ENCODE measurements around the gene TACC3. TPM values are rescaled to one million over a fixed set of nuclear protein-coding genes. Genes with fewer than 3 reads are reported as not detected.
A peak's percentile ranks its signal among the peaks of the same experiment; 100 is the strongest.

Gene TACC3
- total RNA-seq, 1 donor from 2014 or later, result 91.4 TPM

DNA sequence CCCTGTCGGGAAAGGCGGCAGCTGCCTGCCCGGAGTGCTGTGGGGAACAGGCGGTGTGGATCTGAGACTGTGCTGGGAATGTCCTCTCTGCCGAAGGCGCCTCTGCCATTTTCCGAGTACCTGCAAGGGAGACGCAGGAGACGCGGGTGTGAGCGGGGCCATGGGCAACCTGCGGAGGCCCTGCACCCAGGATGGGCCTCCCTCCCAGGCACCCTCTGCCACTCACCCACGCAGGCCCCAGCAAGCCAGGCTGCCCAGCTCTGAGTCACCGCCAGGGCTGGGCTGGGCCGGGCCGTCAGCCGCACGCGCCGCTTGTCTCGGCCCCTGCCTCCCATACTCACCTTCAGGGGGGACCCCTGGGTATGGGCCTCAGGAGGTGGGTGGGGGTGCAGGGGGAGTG, 68.2 kb downstream of the TACC3 start:
- H3K27me3 Mint-ChIP-seq, result peaks cover 9% of the 10 kb centered on the region
- peaks cover 4% of the 10 kb centered on the region for H3K4me1 Mint-ChIP-seq (ENCODE audit: unreplicated experiment)
- TF ChIP-seq, protein P1, sequence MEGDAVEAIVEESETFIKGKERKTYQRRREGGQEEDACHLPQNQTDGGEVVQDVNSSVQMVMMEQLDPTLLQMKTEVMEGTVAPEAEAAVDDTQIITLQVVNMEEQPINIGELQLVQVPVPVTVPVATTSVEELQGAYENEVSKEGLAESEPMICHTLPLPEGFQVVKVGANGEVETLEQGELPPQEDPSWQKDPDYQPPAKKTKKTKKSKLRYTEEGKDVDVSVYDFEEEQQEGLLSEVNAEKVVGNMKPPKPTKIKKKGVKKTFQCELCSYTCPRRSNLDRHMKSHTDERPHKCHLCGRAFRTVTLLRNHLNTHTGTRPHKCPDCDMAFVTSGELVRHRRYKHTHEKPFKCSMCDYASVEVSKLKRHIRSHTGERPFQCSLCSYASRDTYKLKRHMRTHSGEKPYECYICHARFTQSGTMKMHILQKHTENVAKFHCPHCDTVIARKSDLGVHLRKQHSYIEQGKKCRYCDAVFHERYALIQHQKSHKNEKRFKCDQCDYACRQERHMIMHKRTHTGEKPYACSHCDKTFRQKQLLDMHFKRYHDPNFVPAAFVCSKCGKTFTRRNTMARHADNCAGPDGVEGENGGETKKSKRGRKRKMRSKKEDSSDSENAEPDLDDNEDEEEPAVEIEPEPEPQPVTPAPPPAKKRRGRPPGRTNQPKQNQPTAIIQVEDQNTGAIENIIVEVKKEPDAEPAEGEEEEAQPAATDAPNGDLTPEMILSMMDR (conservative IDR thresholded peaks at IDR 0.05), result no peak
- H3K4me3 Mint-ChIP-seq, result no peak overlapping the region
- DNase-seq (ENCODE audit: extremely low spot score, unreplicated experiment), result no peak
- H3K9me3 Mint-ChIP-seq, result no peaks in the 10 kb centered on the region
- no peaks in the 10 kb centered on the region for H3K36me3 Mint-ChIP-seq
- H3K27ac Mint-ChIP-seq, result no peak overlapping the region

DNA sequence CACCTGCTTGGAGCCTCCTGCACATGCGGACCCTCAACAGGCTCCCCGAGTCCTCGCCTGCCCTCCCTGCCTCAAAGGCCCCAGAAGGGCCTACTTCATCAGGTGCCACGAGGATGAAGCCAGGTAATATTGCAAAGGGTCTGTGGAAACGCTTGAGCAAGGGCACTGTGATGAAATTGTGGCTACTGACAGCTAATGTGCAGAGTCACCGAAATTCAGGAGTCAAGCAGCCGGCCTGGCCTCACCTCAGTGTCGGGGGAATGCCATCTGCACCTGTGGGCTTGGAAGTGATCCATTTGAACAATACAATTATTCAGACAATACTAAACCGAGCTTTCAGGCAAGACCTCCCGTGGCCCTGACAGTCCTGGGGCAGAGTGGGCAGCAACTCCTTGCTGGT, 68.7 kb downstream of the TACC3 start:
- no peaks in the 10 kb centered on the region for H3K36me3 Mint-ChIP-seq
- no peak for DNase-seq (ENCODE audit: extremely low spot score, unreplicated experiment)
- TF ChIP-seq, protein P1 (conservative IDR thresholded peaks at IDR 0.05), result no peak
- no peak overlapping the region for H3K4me3 Mint-ChIP-seq
- H3K27me3 Mint-ChIP-seq, result peaks cover 9% of the 10 kb centered on the region
- peaks cover 4% of the 10 kb centered on the region for H3K4me1 Mint-ChIP-seq (ENCODE audit: unreplicated experiment)
- peak overlapping the region; percentile 16 for H3K27ac Mint-ChIP-seq
- H3K9me3 Mint-ChIP-seq, result no peaks in the 10 kb centered on the region

DNA sequence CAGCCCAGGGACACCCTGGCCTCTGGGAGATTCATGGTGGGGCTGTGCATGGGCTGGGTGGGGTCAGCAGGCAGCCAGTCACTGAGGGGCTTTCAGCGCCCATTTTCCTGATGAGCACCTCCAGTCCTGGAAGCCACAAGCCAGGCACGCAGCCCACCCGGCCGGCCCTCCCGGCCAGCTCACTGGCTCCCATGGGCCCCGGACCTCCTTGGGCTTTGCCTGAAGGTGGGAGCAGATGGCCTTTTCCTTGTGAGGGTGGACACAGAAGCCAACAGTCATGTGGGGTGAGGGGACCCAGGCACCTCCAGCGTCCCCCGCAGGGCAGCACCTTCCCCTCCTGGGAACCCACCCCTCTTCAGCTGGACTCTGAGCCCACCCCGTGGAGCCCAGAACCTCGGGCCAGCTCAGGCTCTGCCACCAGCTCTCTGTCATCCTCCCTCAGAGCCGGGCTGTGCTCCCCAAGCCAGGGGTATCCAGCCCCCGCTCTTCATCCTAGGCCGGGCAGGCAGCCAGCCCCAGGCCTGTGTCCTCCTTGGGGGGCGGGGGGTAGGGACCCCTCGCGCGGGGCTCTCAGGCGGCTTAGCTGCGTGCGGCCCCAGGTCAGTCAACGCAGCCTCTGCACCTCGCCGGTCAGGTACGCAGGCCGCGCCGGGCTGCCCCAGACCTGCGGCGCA, 71.0 kb downstream of the TACC3 start:
- no peaks in the 10 kb centered on the region for H3K36me3 Mint-ChIP-seq
- peak overlapping the region; percentile 74 for H3K4me3 Mint-ChIP-seq
- no peak for DNase-seq (ENCODE audit: extremely low spot score, unreplicated experiment)
- H3K27me3 Mint-ChIP-seq, result peaks cover 9% of the 10 kb centered on the region
- H3K4me1 Mint-ChIP-seq (ENCODE audit: unreplicated experiment), result peaks cover 4% of the 10 kb centered on the region
- TF ChIP-seq, protein P1 (conservative IDR thresholded peaks at IDR 0.05), result no peak
- H3K27ac Mint-ChIP-seq, result peak overlapping the region; percentile 56
- no peaks in the 10 kb centered on the region for H3K9me3 Mint-ChIP-seq

DNA sequence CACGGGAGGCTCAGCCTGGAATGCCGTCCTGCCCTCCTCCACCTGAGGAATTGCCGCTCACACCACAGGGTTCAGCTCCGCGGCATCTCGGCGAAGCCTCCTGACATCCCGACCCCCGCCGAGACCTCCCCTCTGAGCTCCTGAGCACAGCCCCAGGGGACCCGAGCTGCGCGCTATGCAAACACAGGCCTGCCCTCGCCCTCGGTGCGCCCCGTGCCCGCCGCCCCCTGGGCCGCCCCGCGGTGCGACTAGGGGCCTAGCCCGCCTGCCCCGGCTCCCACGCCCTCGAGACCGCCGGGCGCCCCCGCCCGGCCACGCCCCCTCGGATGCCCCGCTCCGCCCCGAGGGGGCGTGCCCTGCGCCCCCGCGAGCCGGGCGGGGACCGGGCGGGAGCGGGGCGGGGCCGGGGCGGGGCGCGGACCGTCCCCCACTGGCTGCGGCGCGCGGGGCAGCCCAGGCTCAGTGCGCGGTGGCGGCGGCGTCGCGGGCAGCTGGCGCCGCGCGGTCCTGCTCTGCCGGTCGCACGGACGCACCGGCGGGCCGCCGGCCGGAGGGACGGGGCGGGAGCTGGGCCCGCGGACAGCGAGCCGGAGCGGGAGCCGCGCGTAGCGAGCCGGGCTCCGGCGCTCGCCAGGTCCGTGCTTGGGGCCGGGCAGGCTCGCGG, 71.6 kb downstream of the TACC3 start, which contains the start of gene FGFR3:
Gene FGFR3, plus strand, starts transcription at position 462 of the 664 bp plus-strand sequence. CDS start 642 bp downstream, outside the sequence.
- Mint-ChIP-seq H3K36me3 (no peaks in the 10 kb centered on the region), H3K27ac (peak within 1 kb of the TSS; percentile 56), H3K4me3 (peak within 1 kb of the TSS; percentile 79), H3K9me3 (no peaks in the 10 kb centered on the region), H3K27me3 (peaks cover 9% of the 10 kb centered on the region), H3K4me1 (ENCODE audit: unreplicated experiment) (peaks cover 4% of the 10 kb centered on the region)
- TF ChIP-seq, protein P1 (conservative IDR thresholded peaks at IDR 0.05), result no peak
- DNase-seq (ENCODE audit: extremely low spot score, unreplicated experiment), result no peak

DNA sequence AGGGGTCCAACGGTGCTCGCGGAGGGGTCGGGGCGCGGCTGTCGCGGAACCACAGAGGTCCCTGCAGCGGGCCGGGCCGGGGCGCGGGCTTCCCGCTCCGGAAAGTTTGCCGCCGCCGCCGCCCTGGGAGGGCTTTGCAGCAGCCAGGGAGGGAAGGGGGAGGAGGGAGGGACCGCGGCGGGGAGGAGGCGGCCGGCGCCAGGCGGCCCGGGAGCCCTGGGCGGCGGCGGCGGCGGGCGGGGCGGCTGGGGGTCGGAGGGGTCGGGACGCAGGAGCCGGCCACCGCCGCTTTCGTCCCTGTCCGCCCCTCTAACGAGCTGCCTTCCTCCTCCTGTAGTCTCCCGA, 72.1 kb downstream of the TACC3 start:
- Mint-ChIP-seq H3K9me3 (no peaks in the 10 kb centered on the region), H3K36me3 (no peaks in the 10 kb centered on the region), H3K27me3 (peaks cover 9% of the 10 kb centered on the region), H3K27ac (no peak overlapping the region), H3K4me1 (ENCODE audit: unreplicated experiment) (peaks cover 2% of the 10 kb centered on the region), H3K4me3 (no peak overlapping the region)
- DNase-seq (ENCODE audit: extremely low spot score, unreplicated experiment), result no peak
- TF ChIP-seq, protein P1 (conservative IDR thresholded peaks at IDR 0.05), result no peak

Data from type B pancreatic cell (in vitro differentiated cells).